Body of pancreas (tissue), 4 donors: ENCODE measurements around the gene CEACAM4. TPM values are rescaled to one million over a fixed set of nuclear protein-coding genes. Genes with fewer than 3 reads are reported as not detected.

ENCODE experiments used
- ATAC-seq: fragments of 150-250 bp; one replicate; pipeline ENCODE4 v1.9.1; 2016
- DNase-seq, 4 donors: peaks; one replicate each; pipeline ENCODE4 v3.0.0-alpha.2; 2019
- H3K27ac ChIP-seq, 4 donors: fragments of 200-600 bp; sonication (generic); 1 replicate in 3 of 4; 2 replicates in 1 of 4; pipeline versions ENCODE4 v1.5.1 to v1.6.1; 2016 to 2019; ENCODE audit warnings: mild to moderate bottlenecking in 1 of 4, mixed read lengths in 1 of 4, moderate library complexity in 1 of 4
- H3K27me3 ChIP-seq, 2 donors: fragments of 200-600 bp; sonication (generic); one replicate each; pipeline ENCODE4 v1.6.0; 2016; ENCODE audit warnings: mild to moderate bottlenecking in 1 of 2
- H3K36me3 ChIP-seq, 2 donors: fragments of 200-600 bp; sonication (generic); replicated peaks in 1 of 2; 2 replicates each; pipeline ENCODE4 v1.5.1; 2016; ENCODE audit warnings: low read depth in 2 of 2; ENCODE audit not compliant: insufficient read depth in 1 of 2
- H3K4me1 ChIP-seq: fragments of 200-600 bp; sonication (generic); one replicate; pipeline ENCODE4 v1.6.0; 2016
- H3K4me3 ChIP-seq, 2 donors: fragments of 200-600 bp; sonication (generic); 1 replicate in 1 of 2; 2 replicates in 1 of 2; pipeline ENCODE4 v1.5.1; 2016 to 2019
- H3K9me3 ChIP-seq, 3 donors: fragments of 200-600 bp; sonication (generic); 1 replicate in 2 of 3; 2 replicates in 1 of 3; pipeline ENCODE4 v1.5.1; 2016
- CTCF ChIP-seq, 7 experiments: fragments of 450-650 bp in 4 of 7; fragments of 200-600 bp in 3 of 7; sonication (generic) in 3 of 7; IDR thresholded peaks; one replicate each; pipeline ENCODE4 v1.5.1; 2016 to 2019; ENCODE audit warnings: antibody characterized with exemption in 7 of 7
- POLR2A ChIP-seq, 3 donors: fragments of 450-650 bp; IDR thresholded peaks; one replicate each; pipeline ENCODE4 v1.6.1; 2016; ENCODE audit warnings: antibody characterized with exemption in 3 of 3, mild to moderate bottlenecking in 2 of 3
- WGBS, 2 donors: methylation state at CpG; one replicate each; pipeline ENCODE4 v1.1.5; 2017; 5-methylcytosine and 5-hydroxymethylcytosine counted together
- intact Hi-C: fragments of 100-400 bp; cut with DNase I; formaldehyde crosslinking; loops from one replicate; pipeline ENCODE4 v1.15.1; 2023
- total RNA-seq, 2 donors: library from RNA; depleted of rRNA; stranded (reverse); fragments of >200 nt; gene quantifications; one replicate each; pipeline ENCODE4 v1.1.0, GENCODE V29; 2016

The CEACAM4 gene
- total RNA-seq, 2 donors from 2014 or later, result 1.8 TPM; not detected in 1

- Histone ChIP-seq H3K27me3 (no peaks in the 10 kb centered on the region), H3K36me3 (no peaks in the 10 kb centered on the region), H3K4me3 (no peak overlapping the region), H3K27ac (no peak overlapping the region), H3K9me3 (peaks cover 0 to 4% (median 0%) of the 10 kb centered on the region in 3 donors), H3K4me1 (no peaks in the 10 kb centered on the region)
- DNase-seq (peak; percentile 68 to 80 (median 72)), ATAC-seq (peak; percentile 63)
- intact Hi-C loops, result no loop called here
- 6 to 7% methylated on average over 10 of the region's 10 CpGs for WGBS, 2 donors
- TF ChIP-seq POLR2A (IDR thresholded peaks at IDR 0.05), result no peak
- peak; percentile 71 to 81 (median 77) for TF ChIP-seq CTCF (IDR thresholded peaks at IDR 0.05)
Observed at GRCh38 chr19:41597600-41598041, 29.3 kb downstream of the CEACAM4 start.

- no peaks in the 10 kb centered on the region for H3K27me3 ChIP-seq
- H3K4me1 ChIP-seq, result no peaks in the 10 kb centered on the region
- 12 to 28% methylated on average over 3 of the region's 3 CpGs for WGBS, 2 donors
- no peak overlapping the region for H3K27ac ChIP-seq
- ATAC-seq (no peak), DNase-seq (no peak)
- TF ChIP-seq CTCF (IDR thresholded peaks at IDR 0.05), result no peak
- no peak for TF ChIP-seq POLR2A (IDR thresholded peaks at IDR 0.05)
- H3K9me3 ChIP-seq, result peaks cover 0 to 4% (median 0%) of the 10 kb centered on the region in 3 donors
- no peak overlapping the region for H3K4me3 ChIP-seq
- H3K36me3 ChIP-seq, result no peaks in the 10 kb centered on the region
- intact Hi-C loops, result no loop called here
Observed at GRCh38 chr19:41595890-41596280, 31.0 kb downstream of the CEACAM4 start.

- peak; percentile 56 to 65 (median 62) for DNase-seq
Observed at GRCh38 chr19:41595258-41595889, 31.5 kb downstream of the CEACAM4 start.

GRCh38 chr19:41591951-41592562, 34.8 kb downstream of the CEACAM4 start:
- intact Hi-C loops, result no loop called here
- Histone ChIP-seq H3K27me3 (no peaks in the 10 kb centered on the region), H3K36me3 (no peaks in the 10 kb centered on the region), H3K9me3 (peaks cover 0 to 2% (median 0%) of the 10 kb centered on the region in 3 donors), H3K4me3 (no peak overlapping the region), H3K4me1 (no peaks in the 10 kb centered on the region), H3K27ac (no peak overlapping the region)
- TF ChIP-seq POLR2A (IDR thresholded peaks at IDR 0.05), result no peak
- TF ChIP-seq CTCF (IDR thresholded peaks at IDR 0.05), result no peak
- ATAC-seq (no peak), DNase-seq (no peak)
- WGBS, 2 donors, result 37 to 38% methylated on average over 4 to 5 of the region's 5 CpGs

More at GRCh38 chr19:41595258-41595889, 31.5 kb downstream of the CEACAM4 start:
- H3K9me3 ChIP-seq, result peaks cover 0 to 4% (median 0%) of the 10 kb centered on the region in 3 donors
- no peaks in the 10 kb centered on the region for H3K36me3 ChIP-seq
- no peak overlapping the region for H3K27ac ChIP-seq
- H3K27me3 ChIP-seq, result no peaks in the 10 kb centered on the region
- WGBS, 2 donors, result 25 to 27% methylated on average over 4 of the region's 4 CpGs
- peak; percentile 26 to 67 (median 60) for TF ChIP-seq CTCF (IDR thresholded peaks at IDR 0.05)
- no peak for TF ChIP-seq POLR2A (IDR thresholded peaks at IDR 0.05)
- no peaks in the 10 kb centered on the region for H3K4me1 ChIP-seq
- peak; percentile 79 for ATAC-seq
- H3K4me3 ChIP-seq, result no peak overlapping the region
- intact Hi-C loops, result no loop called here
